ENCODE results near the gene CAMK2A.

DNA sequence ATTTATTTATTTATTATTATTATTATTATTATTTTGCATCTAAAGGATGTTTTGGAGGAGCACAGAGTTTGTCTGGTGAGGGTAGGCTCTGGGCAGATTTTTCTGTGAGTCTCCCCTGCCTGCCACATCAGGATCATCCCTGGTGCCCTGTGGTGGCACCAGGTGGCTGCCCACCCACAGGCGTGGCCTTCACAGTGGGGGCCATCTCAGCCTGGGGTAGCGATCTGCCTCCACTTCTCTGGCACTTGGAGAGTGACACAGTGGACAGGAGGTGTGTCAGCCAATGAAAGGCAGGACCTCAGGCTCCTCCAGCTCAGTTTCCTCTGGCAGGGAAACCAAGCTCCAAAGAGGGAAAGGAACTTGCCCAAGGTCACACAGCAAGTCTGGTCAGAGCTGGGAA is 69.7 kb downstream of the CAMK2A start:
- TF ChIP-seq NR2F2 (IDR thresholded peaks at IDR 0.05) (no peak), YY1 (IDR thresholded peaks at IDR 0.05) (no peak), FOXA1 (IDR thresholded peaks at IDR 0.05) (no peak), RXRA (IDR thresholded peaks at IDR 0.05) (no peak), RAD21 (IDR thresholded peaks at IDR 0.05) (no peak), TAF1 (conservative IDR thresholded peaks at IDR 0.05) (no peak), FOXA2 (IDR thresholded peaks at IDR 0.05) (no peak), SP1 (IDR thresholded peaks at IDR 0.05) (no peak), JUND (IDR thresholded peaks at IDR 0.05) (no peak)
- TF ChIP-seq, protein P1, sequence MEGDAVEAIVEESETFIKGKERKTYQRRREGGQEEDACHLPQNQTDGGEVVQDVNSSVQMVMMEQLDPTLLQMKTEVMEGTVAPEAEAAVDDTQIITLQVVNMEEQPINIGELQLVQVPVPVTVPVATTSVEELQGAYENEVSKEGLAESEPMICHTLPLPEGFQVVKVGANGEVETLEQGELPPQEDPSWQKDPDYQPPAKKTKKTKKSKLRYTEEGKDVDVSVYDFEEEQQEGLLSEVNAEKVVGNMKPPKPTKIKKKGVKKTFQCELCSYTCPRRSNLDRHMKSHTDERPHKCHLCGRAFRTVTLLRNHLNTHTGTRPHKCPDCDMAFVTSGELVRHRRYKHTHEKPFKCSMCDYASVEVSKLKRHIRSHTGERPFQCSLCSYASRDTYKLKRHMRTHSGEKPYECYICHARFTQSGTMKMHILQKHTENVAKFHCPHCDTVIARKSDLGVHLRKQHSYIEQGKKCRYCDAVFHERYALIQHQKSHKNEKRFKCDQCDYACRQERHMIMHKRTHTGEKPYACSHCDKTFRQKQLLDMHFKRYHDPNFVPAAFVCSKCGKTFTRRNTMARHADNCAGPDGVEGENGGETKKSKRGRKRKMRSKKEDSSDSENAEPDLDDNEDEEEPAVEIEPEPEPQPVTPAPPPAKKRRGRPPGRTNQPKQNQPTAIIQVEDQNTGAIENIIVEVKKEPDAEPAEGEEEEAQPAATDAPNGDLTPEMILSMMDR (IDR thresholded peaks at IDR 0.05; ENCODE audit: low read depth, low read length, missing input control), result no peak
- TF ChIP-seq, protein P2, sequence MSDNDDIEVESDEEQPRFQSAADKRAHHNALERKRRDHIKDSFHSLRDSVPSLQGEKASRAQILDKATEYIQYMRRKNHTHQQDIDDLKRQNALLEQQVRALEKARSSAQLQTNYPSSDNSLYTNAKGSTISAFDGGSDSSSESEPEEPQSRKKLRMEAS (IDR thresholded peaks at IDR 0.05), result no peak
- TF ChIP-seq, protein P3, sequence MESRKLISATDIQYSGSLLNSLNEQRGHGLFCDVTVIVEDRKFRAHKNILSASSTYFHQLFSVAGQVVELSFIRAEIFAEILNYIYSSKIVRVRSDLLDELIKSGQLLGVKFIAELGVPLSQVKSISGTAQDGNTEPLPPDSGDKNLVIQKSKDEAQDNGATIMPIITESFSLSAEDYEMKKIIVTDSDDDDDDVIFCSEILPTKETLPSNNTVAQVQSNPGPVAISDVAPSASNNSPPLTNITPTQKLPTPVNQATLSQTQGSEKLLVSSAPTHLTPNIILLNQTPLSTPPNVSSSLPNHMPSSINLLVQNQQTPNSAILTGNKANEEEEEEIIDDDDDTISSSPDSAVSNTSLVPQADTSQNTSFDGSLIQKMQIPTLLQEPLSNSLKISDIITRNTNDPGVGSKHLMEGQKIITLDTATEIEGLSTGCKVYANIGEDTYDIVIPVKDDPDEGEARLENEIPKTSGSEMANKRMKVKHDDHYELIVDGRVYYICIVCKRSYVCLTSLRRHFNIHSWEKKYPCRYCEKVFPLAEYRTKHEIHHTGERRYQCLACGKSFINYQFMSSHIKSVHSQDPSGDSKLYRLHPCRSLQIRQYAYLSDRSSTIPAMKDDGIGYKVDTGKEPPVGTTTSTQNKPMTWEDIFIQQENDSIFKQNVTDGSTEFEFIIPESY (IDR thresholded peaks at IDR 0.05), result no peak
- TF ChIP-seq, protein P4, sequence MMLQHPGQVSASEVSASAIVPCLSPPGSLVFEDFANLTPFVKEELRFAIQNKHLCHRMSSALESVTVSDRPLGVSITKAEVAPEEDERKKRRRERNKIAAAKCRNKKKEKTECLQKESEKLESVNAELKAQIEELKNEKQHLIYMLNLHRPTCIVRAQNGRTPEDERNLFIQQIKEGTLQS (IDR thresholded peaks at IDR 0.05), result no peak
